GM18861 (cell line): ENCODE data around the gene MYL3.
"Not testable (repeated sequence)": the region's sequence is repeated elsewhere in the genome, so short reads cannot be mapped to it uniquely, and the experiment has no call there.

ENCODE experiments used
- ATAC-seq: cut with Tn5 transposase; IDR thresholded peaks from one replicate; pipeline ENCODE4 v1.9.1; 2021; ENCODE audit not compliant: unreplicated experiment

The MYL3 gene

DNA sequence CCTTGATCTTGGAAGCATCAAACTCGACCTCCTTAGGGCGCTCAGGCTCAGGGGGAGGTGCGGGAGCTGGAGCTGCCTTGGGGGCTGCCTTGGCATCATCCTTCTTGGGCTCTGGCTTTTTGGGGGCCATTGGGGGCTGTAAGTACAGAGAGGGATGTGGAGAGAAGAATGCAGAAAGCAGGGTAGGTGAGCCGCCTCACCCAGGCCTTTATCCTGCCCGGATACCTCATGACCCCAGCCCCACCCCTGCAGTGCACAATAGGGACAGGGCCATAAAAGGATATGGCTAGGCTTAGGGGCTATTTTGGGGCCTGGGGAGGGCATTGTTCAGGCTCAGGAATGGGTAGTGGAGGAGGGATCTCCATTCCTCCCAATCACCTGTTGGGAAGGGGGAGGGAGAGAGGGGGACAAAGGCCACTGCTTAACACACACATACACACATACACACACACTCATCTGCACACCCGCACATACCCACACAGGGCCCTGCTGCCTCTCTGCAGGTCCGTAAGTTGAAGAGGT is at the start of gene MYL3:
Gene MYL3 (minus strand): TSS at position 184 of the 522 bp plus-strand sequence. CDS start 54 bp downstream, at position 130.
- ATAC-seq = no peak

GRCh38 chr3:46912986-46913385 is 49.7 kb upstream of the MYL3 start:
- ATAC-seq = no peak

DNA sequence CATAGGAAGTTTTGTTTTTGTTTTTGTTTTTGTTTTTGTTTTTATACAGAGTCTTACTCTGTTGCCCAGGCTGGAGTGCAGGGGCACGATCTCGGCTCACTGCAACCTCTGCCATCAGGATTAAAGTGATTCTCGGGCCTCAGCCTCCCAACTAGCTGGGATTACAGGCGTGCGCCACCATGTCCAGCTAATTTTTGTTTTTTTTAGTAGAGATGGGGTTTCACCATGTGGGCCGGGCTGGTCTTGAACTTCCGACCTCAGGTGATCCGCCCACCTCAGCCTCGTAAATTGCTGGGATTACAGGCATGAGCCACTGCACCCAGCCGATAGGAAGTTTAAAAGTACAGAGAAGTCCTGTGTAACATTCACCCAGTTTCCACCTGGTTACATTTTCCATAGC is 47.7 kb upstream of the MYL3 start:
- not testable (repeated sequence) for ATAC-seq

GRCh38 chr3:46910166-46910760 is 47.0 kb upstream of the MYL3 start:
- ATAC-seq = no peak

DNA sequence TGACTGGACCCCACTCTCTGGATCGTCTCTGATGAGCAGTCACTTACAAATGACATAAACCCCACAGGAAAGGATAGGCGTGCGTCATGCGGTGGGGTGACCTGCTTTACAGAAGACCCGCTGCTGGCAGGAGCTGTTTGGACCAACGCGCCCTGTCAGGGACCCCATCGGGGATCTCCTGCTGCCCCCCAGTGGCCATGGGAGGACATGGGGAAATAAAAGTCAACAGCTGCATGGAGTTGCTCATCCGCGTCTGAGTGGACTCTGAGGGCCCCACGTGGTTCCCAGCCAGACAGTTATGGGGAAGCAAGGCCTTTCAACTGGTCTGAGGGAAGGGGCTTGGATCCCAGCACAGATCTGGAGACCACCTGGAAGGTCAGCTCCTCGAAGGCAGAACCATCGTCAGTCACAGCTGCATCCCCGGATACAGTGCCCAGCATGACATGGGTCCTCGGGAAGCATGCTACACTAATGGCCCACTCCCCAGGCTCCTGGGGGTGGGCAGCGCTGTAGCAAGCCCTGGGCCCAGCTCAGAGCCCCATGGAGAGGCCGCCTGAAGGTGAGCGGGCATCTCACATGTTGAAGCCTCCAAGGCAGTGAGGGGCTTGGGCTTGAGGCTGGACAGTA is 46.4 kb upstream of the MYL3 start:
- ATAC-seq = no peak

- no peak for ATAC-seq
Measured at GRCh38 chr3:46908986-46909534, 45.8 kb upstream of the MYL3 start.

GRCh38 chr3:46908294-46908985 is 45.2 kb upstream of the MYL3 start:
- ATAC-seq = no peak

GRCh38 chr3:46907960-46908293 is 44.7 kb upstream of the MYL3 start:
- ATAC-seq = no peak

- ATAC-seq = no peak
Measured at GRCh38 chr3:46907271-46907670, 44.0 kb upstream of the MYL3 start.

DNA sequence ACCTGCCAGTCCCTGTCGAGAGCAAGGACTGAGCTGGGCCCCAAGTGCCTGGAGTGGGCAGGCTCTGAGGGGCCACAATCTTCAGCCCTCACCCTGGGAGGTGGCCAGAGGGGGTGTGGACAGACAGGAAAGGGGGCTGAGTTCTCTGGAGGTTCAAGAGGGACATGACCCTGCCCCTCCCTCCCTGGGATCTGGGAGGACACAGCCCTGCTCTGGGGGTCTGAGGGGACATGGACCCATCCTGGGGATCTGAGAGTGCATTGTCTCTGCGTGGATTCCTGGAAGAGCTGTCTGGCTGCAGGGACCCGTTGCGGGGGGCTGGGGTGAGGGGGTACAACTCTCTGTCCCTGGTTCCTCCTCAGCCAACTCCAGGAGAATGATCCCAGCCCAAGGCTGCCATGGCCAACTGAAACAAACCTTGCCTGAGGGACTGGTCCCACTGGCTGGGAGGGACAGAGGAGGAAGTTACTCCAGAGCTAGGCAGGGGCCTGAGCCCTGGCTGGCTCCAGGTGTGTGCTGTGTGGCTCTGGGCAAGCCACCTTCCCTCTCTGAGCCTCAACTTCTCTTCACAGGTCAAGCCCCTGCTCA is 43.3 kb upstream of the MYL3 start:
- ATAC-seq = no peak

DNA sequence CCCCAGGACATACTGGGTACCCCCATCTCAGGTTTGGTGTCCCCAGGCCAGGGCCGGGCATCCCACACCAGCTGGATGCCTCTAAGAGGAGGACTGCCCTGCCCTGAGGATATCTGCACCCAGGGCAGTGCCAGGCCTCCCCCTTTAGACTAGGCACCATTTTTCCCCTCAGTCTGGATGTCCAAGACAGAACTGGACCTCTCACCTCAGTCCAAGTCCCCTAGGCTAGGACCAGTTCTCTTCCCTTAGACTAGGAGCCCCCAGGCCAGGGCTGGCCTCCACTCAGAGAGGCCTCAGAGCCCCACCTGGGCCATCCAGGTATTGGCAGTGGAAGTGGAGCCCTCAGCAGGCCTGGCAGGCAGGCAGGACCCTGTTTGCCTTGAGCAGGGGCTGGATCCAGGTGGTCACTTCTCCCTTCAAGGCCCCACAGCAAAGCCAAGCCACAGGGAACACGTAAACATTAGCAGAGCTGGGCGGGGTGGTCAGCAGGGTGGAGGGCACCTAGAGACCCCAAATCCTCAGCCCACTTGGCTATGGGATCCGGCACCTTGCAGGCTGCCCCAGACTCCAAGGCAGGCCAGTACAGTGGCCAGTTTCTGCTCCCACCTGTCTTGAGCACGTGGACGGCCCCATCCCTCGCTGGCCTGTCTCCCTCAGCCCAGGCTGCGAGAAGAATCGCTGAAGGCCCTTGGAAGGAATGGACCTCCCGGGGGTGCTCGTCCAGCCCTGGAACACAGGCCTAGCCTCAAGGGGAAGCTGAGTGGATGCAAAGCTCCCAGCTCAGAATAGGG is 42.6 kb upstream of the MYL3 start:
- ATAC-seq = no peak

GRCh38 chr3:46905213-46905560 is 41.9 kb upstream of the MYL3 start:
- ATAC-seq = no peak

- no peak for ATAC-seq
Measured at GRCh38 chr3:46904303-46905212, 41.3 kb upstream of the MYL3 start.

- ATAC-seq = no peak
Measured at GRCh38 chr3:46903341-46904302, 40.4 kb upstream of the MYL3 start.

- ATAC-seq = no peak
Measured at GRCh38 chr3:46902188-46902631, 39.0 kb upstream of the MYL3 start.

DNA sequence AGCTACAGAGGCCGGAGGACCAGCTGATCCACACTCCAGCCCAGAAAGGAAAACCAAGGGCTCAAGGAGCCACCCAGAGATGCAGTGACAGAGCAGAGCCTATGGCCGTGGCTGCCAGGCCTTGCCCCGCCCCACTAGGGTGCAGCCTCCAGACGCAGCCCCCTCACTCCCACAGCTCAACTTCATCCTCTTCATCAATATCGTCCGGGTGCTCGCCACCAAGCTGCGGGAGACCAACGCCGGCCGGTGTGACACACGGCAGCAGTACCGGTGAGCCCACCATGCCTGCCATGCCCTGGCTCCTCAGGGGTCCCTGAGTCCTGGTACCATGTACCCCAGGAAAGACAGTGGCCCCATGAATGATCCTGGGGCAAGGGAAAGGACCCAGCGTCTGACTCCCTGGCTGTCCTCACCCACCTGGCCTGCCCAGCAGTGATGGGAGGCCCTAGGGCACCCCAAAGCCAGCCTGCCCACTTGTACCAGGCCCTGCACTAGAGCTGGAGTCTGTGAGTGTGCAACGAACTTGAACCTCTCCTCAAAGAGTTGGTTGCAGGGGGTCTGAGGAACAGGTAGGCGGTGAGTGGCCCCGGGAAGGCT is 38.4 kb upstream of the MYL3 start:
- no peak for ATAC-seq

DNA sequence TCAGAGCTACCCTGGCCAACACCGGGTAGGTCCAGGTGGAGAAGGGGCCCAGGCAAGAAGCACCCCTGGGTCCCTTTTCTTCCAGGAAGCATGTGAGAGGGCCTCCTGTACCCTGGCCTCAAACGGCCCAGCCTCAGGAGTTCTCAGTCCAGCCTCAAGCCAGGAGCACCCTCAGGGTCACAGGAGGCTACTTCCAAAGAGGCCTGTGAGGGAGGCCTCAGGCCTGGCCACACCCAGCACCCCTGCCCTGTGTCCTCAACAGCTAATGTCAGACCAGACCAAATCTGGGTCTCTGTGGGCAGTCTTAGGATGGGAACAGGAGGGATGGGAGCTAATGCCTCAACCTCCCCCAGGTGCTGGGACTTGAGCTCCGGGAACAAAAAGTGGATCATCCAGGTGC is 37.8 kb upstream of the MYL3 start:
- no peak for ATAC-seq

- no peak for ATAC-seq
Measured at GRCh38 chr3:46900356-46900755, 37.1 kb upstream of the MYL3 start.

- ATAC-seq = no peak
Measured at GRCh38 chr3:46900007-46900292, 36.7 kb upstream of the MYL3 start.
